Measurements from ENCODE around the gene VWA1. TPM values are rescaled to one million over a fixed set of nuclear protein-coding genes. Genes with fewer than 3 reads are reported as not detected.

Gene VWA1
- total and polyA plus RNA-seq, 10 of the 15 experiments (the other 5 are each of a cell fraction or from before 2014, with no cell fraction given): 0.02 to 1.7 (median 0.32) TPM; not detected in 2

GRCh38 chr1:1399187-1399871 lies 36.2 kb upstream of the VWA1 start, which contains the start of gene CCNL2:
Gene CCNL2 (minus strand): TSS chr1:1399335. CDS start chr1:1399306, 29 bp downstream.
- Histone ChIP-seq H3K27me3 (replicated peaks in 1 of 2; ENCODE audit: control insufficient read depth in 2 of 2, insufficient read depth in 2 of 2, low read length in 1 of 2) (no peaks in the 10 kb centered on the region), H2AFZ (ENCODE audit: control insufficient read depth, low read depth, low read length) (peak within 1 kb of the TSS; percentile 86)
- intact Hi-C loops (cut with micrococcal nuclease; ENCODE audit: unreplicated experiment): loop anchor here (2.0 kb wide), 2 partner anchors 41 to 51 kb away; partner anchors contain the start of gene DVL1
- TF ChIP-seq POU2F2 (IDR thresholded peaks at IDR 0.05; ENCODE audit: borderline replicate concordance, low read depth, low read length) (peak; percentile 63; the same call in 1 of the 3 replicates), ASH2L (IDR thresholded peaks at IDR 0.05; ENCODE audit: borderline replicate concordance, low read depth) (0 out of 2 replicates have a peak, but pooled peaks have one; percentile 6), CBX3 (IDR thresholded peaks at IDR 0.05; ENCODE audit: borderline replicate concordance, low read depth) (no peak), RELA (IDR thresholded peaks at IDR 0.05; ENCODE audit: borderline replicate concordance, partially characterized antibody) (peak; percentile 8), CEBPB (IDR thresholded peaks at IDR 0.05; ENCODE audit: borderline replicate concordance in 1 of 2, low read depth in 2 of 2, low read length in 2 of 2) (no peak), IKZF1 (conservative IDR thresholded peaks at IDR 0.05) (peak; percentile 85), RELB (IDR thresholded peaks at IDR 0.05; ENCODE audit: low read depth) (0 out of 2 replicates have a peak, but pooled peaks have one; percentile 16), NR2C1 (IDR thresholded peaks at IDR 0.05) (peak; percentile 89), ATF7 (IDR thresholded peaks at IDR 0.05; ENCODE audit: low read depth) (no peak), ESRRA (IDR thresholded peaks at IDR 0.05; ENCODE audit: low read length) (0 out of 2 replicates have a peak, but pooled peaks have one; percentile 36)
- TF ChIP-seq, protein P1, sequence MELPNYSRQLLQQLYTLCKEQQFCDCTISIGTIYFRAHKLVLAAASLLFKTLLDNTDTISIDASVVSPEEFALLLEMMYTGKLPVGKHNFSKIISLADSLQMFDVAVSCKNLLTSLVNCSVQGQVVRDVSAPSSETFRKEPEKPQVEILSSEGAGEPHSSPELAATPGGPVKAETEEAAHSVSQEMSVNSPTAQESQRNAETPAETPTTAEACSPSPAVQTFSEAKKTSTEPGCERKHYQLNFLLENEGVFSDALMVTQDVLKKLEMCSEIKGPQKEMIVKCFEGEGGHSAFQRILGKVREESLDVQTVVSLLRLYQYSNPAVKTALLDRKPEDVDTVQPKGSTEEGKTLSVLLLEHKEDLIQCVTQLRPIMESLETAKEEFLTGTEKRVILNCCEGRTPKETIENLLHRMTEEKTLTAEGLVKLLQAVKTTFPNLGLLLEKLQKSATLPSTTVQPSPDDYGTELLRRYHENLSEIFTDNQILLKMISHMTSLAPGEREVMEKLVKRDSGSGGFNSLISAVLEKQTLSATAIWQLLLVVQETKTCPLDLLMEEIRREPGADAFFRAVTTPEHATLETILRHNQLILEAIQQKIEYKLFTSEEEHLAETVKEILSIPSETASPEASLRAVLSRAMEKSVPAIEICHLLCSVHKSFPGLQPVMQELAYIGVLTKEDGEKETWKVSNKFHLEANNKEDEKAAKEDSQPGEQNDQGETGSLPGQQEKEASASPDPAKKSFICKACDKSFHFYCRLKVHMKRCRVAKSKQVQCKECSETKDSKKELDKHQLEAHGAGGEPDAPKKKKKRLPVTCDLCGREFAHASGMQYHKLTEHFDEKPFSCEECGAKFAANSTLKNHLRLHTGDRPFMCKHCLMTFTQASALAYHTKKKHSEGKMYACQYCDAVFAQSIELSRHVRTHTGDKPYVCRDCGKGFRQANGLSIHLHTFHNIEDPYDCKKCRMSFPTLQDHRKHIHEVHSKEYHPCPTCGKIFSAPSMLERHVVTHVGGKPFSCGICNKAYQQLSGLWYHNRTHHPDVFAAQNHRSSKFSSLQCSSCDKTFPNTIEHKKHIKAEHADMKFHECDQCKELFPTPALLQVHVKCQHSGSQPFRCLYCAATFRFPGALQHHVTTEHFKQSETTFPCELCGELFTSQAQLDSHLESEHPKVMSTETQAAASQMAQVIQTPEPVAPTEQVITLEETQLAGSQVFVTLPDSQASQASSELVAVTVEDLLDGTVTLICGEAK (IDR thresholded peaks at IDR 0.05; ENCODE audit: borderline replicate concordance): peak; percentile 83
- TF ChIP-seq, protein P2, sequence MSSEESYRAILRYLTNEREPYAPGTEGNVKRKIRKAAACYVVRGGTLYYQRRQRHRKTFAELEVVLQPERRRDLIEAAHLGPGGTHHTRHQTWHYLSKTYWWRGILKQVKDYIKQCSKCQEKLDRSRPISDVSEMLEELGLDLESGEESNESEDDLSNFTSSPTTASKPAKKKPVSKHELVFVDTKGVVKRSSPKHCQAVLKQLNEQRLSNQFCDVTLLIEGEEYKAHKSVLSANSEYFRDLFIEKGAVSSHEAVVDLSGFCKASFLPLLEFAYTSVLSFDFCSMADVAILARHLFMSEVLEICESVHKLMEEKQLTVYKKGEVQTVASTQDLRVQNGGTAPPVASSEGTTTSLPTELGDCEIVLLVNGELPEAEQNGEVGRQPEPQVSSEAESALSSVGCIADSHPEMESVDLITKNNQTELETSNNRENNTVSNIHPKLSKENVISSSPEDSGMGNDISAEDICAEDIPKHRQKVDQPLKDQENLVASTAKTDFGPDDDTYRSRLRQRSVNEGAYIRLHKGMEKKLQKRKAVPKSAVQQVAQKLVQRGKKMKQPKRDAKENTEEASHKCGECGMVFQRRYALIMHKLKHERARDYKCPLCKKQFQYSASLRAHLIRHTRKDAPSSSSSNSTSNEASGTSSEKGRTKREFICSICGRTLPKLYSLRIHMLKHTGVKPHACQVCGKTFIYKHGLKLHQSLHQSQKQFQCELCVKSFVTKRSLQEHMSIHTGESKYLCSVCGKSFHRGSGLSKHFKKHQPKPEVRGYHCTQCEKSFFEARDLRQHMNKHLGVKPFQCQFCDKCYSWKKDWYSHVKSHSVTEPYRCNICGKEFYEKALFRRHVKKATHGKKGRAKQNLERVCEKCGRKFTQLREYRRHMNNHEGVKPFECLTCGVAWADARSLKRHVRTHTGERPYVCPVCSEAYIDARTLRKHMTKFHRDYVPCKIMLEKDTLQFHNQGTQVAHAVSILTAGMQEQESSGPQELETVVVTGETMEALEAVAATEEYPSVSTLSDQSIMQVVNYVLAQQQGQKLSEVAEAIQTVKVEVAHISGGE (CRISPR knock-in tag; IDR thresholded peaks at IDR 0.05): no peak

More at GRCh38 chr1:1399187-1399871, 36.2 kb upstream of the VWA1 start, which contains the start of gene CCNL2:
- peaks cover 57% of the 10 kb centered on the region for H3K79me2 ChIP-seq (ENCODE audit: control insufficient read depth, insufficient read depth, low read length)
- ATAC-seq (peak; percentile 97), DNase-seq (ENCODE audit: low read depth, low spot score) (peak; percentile 91), FAIRE-seq (peak; percentile 38)
- CTCF ChIA-PET: interaction anchor here (0.5 to 1.6 kb wide), 13 partner anchors 8 to 111 kb away, joined by 3 to 4 read pairs (median 3); partner anchors contain the start of gene AURKAIP1
- H3K36me3 ChIP-seq (ENCODE audit: control insufficient read depth in 2 of 2, insufficient read depth in 2 of 2, low read length in 1 of 2): peaks cover 20 to 33% of the 10 kb centered on the region in 2 experiments
- POLR2A ChIA-PET: interaction anchor here (0.6 to 2.2 kb wide), 15 partner anchors 8 to 510 kb away, joined by 3 to 17 read pairs (median 3); partner anchors contain the start of genes AURKAIP1 and MRPL20
- WGBS (ENCODE audit: insufficient coverage, insufficient replicate concordance, low lambda C conversion rate, missing lambda C conversion rate): 0% methylated on average over 85 of the region's 86 CpGs
- H3K9ac ChIP-seq (ENCODE audit: control insufficient read depth, insufficient read depth, low read length): peak within 1 kb of the TSS; percentile 99
- RAD21 ChIA-PET (ENCODE audit: unreplicated experiment): interaction anchor here (1.0 to 1.7 kb wide), 4 partner anchors 24 to 41 kb away, joined by 3 to 4 read pairs (median 4); partner anchors contain the start of gene AURKAIP1
- H3K4me1 ChIP-seq (ENCODE audit: control insufficient read depth, insufficient read depth, low read length): peaks cover 26% of the 10 kb centered on the region
- no peaks in the 10 kb centered on the region for H3K9me3 ChIP-seq (replicated peaks; ENCODE audit: control insufficient read depth, insufficient read depth, low read length)
- peak within 1 kb of the TSS; percentile 73 for H3K4me2 ChIP-seq (ENCODE audit: control insufficient read depth, insufficient read depth)
- in situ Hi-C loops (cut with MboI): no loop called here
- no peaks in the 10 kb centered on the region; the same call in 1 of the 2 replicates for H4K20me1 ChIP-seq (ENCODE audit: control insufficient read depth, insufficient read depth)
- H3K4me3 ChIP-seq: peak within 1 kb of the TSS; percentile 91
- no TSS peak for BruUV-seq (replicated peaks)
- SMC1A ChIA-PET (ENCODE audit: uncharacterized antibody, unreplicated experiment): interaction anchor here (0.8 kb wide), 1 partner anchor 41 kb away, joined by 3 read pairs; no protein-coding TSS in a partner anchor
- peak within 1 kb of the TSS; percentile 84 for H3K27ac ChIP-seq (ENCODE audit: control insufficient read depth, insufficient read depth)
